ENCODE data around the gene GRWD1. TPM values are rescaled to one million over a fixed set of nuclear protein-coding genes. Genes with fewer than 3 reads are reported as not detected.

The GRWD1 gene
- total and polyA plus RNA-seq, 2 donors (not counting 1 experiment from before 2014, with no cell fraction given), result 10.6 to 40.7 TPM

- peaks cover 25 to 30% of the 10 kb centered on the region in 2 donors for H3K4me1 ChIP-seq (ENCODE audit: control insufficient read depth in 2 of 2, insufficient read depth in 2 of 2, low read length in 2 of 2)
- WGBS (ENCODE audit: insufficient coverage), result 93% methylated on average over 6 of the region's 6 CpGs
- H3K4me2 ChIP-seq (replicated peaks; ENCODE audit: low read depth, low read length, poor library complexity, severe bottlenecking), result no peak overlapping the region
Observed at GRCh38 chr19:48487544-48487943, 41.8 kb downstream of the GRWD1 start.

GRCh38 chr19:48487948-48488347, 42.2 kb downstream of the GRWD1 start:
- peaks cover 26% of the 10 kb centered on the region for H3K4me1 Mint-ChIP-seq
- 96% methylated on average over 8 of the region's 8 CpGs for WGBS (ENCODE audit: insufficient coverage)

More at GRCh38 chr19:48487544-48487943, 41.8 kb downstream of the GRWD1 start:
- Histone ChIP-seq H3K9ac (ENCODE audit: low read length) (no peak overlapping the region), H3K27ac (ENCODE audit: low read length in 2 of 2) (no peak overlapping the region), H2AFZ (ENCODE audit: insufficient read depth, low read depth, low read length, poor library complexity, severe bottlenecking) (no peak overlapping the region), H3K4me3 (ENCODE audit: control extremely low read depth in 1 of 5, extremely low read depth in 1 of 5, insufficient read depth in 1 of 5, low read depth in 2 of 5, low read length in 4 of 5) (no peak overlapping the region), H3K27me3 (replicated peaks in 1 of 4; ENCODE audit: control extremely low read depth in 1 of 4, control insufficient read depth in 3 of 4, insufficient read depth in 4 of 4, low read length in 3 of 4) (peaks cover 0 to 16% (median 8%) of the 10 kb centered on the region in 4 experiments), H3K9me3 (ENCODE audit: control extremely low read depth in 1 of 3, control insufficient read depth in 2 of 3, insufficient read depth in 1 of 3, low read length in 2 of 3) (peaks cover 0 to 14% (median 0%) of the 10 kb centered on the region in 3 donors), H3K79me2 (ENCODE audit: control insufficient read depth, insufficient read depth, low read length) (no peaks in the 10 kb centered on the region), H3K36me3 (replicated peaks in 1 of 2; ENCODE audit: control extremely low read depth in 1 of 2, control insufficient read depth in 1 of 2, extremely low read depth in 1 of 2, insufficient read depth in 2 of 2, low read length in 1 of 2) (no peaks in the 10 kb centered on the region), H4K20me1 (ENCODE audit: control insufficient read depth, insufficient read depth, low read length, poor library complexity, severe bottlenecking) (peaks cover 6% of the 10 kb centered on the region)
- ChIA-PET CTCF (interaction anchor here (0.5 to 5.5 kb wide), 8 partner anchors 12 to 230 kb away, joined by 3 to 65 read pairs (median 5); no protein-coding TSS in a partner anchor), POLR2A (no interaction called here)
- Mint-ChIP-seq H3K4me3 (no peak overlapping the region), H3K27ac (no peak overlapping the region), H3K9me3 (ENCODE audit: insufficient read depth) (no peaks in the 10 kb centered on the region), H3K4me1 (peaks cover 23% of the 10 kb centered on the region), H3K27me3 (peaks cover 10% of the 10 kb centered on the region)
- intact Hi-C loops (cut with micrococcal nuclease), result no loop called here
- ATAC-seq (ENCODE audit: low read depth) (no peak), DNase-seq (no peak)
- TF ChIP-seq EZH2 (IDR thresholded peaks at IDR 0.05; ENCODE audit: borderline replicate concordance, insufficient read depth, low read depth, low read length, poor library complexity, severe bottlenecking) (no peak), CTCF (IDR thresholded peaks at IDR 0.05) (no peak)

More at GRCh38 chr19:48487948-48488347, 42.2 kb downstream of the GRWD1 start:
- ChIA-PET POLR2A (no interaction called here), CTCF (interaction anchor here (0.5 to 5.5 kb wide), 6 partner anchors 12 to 230 kb away, joined by 3 to 65 read pairs (median 7); no protein-coding TSS in a partner anchor)
- Mint-ChIP-seq H3K27ac (no peak overlapping the region), H3K27me3 (peaks cover 14% of the 10 kb centered on the region), H3K9me3 (ENCODE audit: insufficient read depth) (no peaks in the 10 kb centered on the region), H3K4me3 (no peak overlapping the region)
- no peak for DNase-seq
- no peak for ATAC-seq (ENCODE audit: low read depth)
- H3K4me1 ChIP-seq (ENCODE audit: control insufficient read depth in 2 of 2, insufficient read depth in 2 of 2, low read length in 2 of 2), result peaks cover 29 to 34% of the 10 kb centered on the region in 2 donors
- H3K9me3 ChIP-seq (ENCODE audit: control extremely low read depth in 1 of 3, control insufficient read depth in 2 of 3, insufficient read depth in 1 of 3, low read length in 2 of 3), result peaks cover 0 to 18% (median 0%) of the 10 kb centered on the region in 3 donors
- TF ChIP-seq CTCF (IDR thresholded peaks at IDR 0.05) (no peak), EZH2 (IDR thresholded peaks at IDR 0.05; ENCODE audit: borderline replicate concordance, insufficient read depth, low read depth, low read length, poor library complexity, severe bottlenecking) (no peak)
- H3K27me3 ChIP-seq (replicated peaks in 1 of 4; ENCODE audit: control extremely low read depth in 1 of 4, control insufficient read depth in 3 of 4, insufficient read depth in 4 of 4, low read length in 3 of 4), result peaks cover 0 to 20% (median 10%) of the 10 kb centered on the region in 4 experiments
- no peak overlapping the region for H2AFZ ChIP-seq (ENCODE audit: insufficient read depth, low read depth, low read length, poor library complexity, severe bottlenecking)
- no peaks in the 10 kb centered on the region for H3K36me3 ChIP-seq (replicated peaks in 1 of 2; ENCODE audit: control extremely low read depth in 1 of 2, control insufficient read depth in 1 of 2, extremely low read depth in 1 of 2, insufficient read depth in 2 of 2, low read length in 1 of 2)
- H4K20me1 ChIP-seq (ENCODE audit: control insufficient read depth, insufficient read depth, low read length, poor library complexity, severe bottlenecking), result peaks cover 6% of the 10 kb centered on the region
- H3K4me2 ChIP-seq (replicated peaks; ENCODE audit: low read depth, low read length, poor library complexity, severe bottlenecking), result no peak overlapping the region
- H3K79me2 ChIP-seq (ENCODE audit: control insufficient read depth, insufficient read depth, low read length), result no peaks in the 10 kb centered on the region
- H3K27ac ChIP-seq (ENCODE audit: low read length in 2 of 2), result no peak overlapping the region
- no peak overlapping the region for H3K4me3 ChIP-seq (ENCODE audit: control extremely low read depth in 1 of 5, extremely low read depth in 1 of 5, insufficient read depth in 1 of 5, low read depth in 2 of 5, low read length in 4 of 5)
- intact Hi-C loops (cut with micrococcal nuclease), result no loop called here
- H3K9ac ChIP-seq (ENCODE audit: low read length), result no peak overlapping the region

Data from B cell (primary cell).